Heart left ventricle (tissue), 13 donors: ENCODE results near the gene RPAP3.

Source experiments
- POLR2A ChIP-seq, 2 donors: fragments of 450-650 bp; IDR thresholded peaks; one replicate each; pipeline ENCODE4 v1.6.1; 2017; ENCODE audit warnings: antibody characterized with exemption in 2 of 2, mild to moderate bottlenecking in 2 of 2, moderate library complexity in 2 of 2
- TF ChIP-seq, protein P1 (sequence below), 12 donors: fragments of 200-600 bp; sonication (generic) in 4 of 12; IDR thresholded peaks; one replicate each; pipeline versions ENCODE4 v1.5.0 to v1.8.0; 2018 to 2022; ENCODE audit warnings: antibody characterized with exemption in 12 of 12, mild to moderate bottlenecking in 5 of 12
- donor health status: ischemic (EF 13 %, LVEDD 7.1; RV severe dilation, severe dysfunction).
- donor health status: DM: no; HTN: yes; CAD: no.
- donor health status: DM: no; HTN: no; CAD: no.
- donor health status: ischemic (EF 25% LVEDD 6.9; RV normal size, moderate dysfunction).
- donor health status: ischemic (EF 25% LVEDD 5.7; RV mildly dilated, moderate dysfunction).
- donor health status: ischemic (EF 35%, LVEDD 5.7; RV mildly dilated, moderate dysfunction).
- donor health status: nonischemic (EF 11% LVEDD 7.7; RV severe dilation, severe dysfunction).
- donor health status: DM: yes; HTN: yes; CAD: no.
- donor health status: PGD.
- donor health status: ischemic (EF 29% LVEDD 5.4; RV normal size, mild dysfunction).
- donor health status: nonischemic (EF 23%, LVEDD 6.1; RV moderate dilation, normal function).

DNA sequence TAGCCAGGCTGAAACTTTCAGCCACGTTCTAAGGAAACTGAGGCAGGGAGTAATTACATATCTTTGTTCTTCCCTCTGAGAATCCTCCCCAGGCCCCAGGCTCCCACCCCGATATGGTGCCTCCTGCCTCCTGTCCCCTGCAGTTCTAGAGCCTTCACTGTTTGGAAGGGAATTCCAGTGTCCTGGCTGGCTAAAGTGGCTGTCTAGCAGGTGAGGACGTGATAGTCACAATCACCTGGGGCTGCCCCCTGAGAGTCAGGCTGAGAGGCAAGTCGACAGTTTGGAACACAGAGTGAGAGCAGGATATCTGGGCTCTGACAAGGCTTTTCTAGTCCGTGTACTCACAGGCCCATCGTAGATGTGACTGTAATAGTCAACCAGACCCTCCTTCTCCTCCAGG lies 6.3 kb upstream of the RPAP3 start:
- TF ChIP-seq, protein P1, sequence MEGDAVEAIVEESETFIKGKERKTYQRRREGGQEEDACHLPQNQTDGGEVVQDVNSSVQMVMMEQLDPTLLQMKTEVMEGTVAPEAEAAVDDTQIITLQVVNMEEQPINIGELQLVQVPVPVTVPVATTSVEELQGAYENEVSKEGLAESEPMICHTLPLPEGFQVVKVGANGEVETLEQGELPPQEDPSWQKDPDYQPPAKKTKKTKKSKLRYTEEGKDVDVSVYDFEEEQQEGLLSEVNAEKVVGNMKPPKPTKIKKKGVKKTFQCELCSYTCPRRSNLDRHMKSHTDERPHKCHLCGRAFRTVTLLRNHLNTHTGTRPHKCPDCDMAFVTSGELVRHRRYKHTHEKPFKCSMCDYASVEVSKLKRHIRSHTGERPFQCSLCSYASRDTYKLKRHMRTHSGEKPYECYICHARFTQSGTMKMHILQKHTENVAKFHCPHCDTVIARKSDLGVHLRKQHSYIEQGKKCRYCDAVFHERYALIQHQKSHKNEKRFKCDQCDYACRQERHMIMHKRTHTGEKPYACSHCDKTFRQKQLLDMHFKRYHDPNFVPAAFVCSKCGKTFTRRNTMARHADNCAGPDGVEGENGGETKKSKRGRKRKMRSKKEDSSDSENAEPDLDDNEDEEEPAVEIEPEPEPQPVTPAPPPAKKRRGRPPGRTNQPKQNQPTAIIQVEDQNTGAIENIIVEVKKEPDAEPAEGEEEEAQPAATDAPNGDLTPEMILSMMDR (IDR thresholded peaks at IDR 0.05) = no peak
- TF ChIP-seq POLR2A (IDR thresholded peaks at IDR 0.05) = no peak
